Type B pancreatic cell (in vitro differentiated cells): ENCODE measurements around the gene PROK2. TPM values are rescaled to one million over a fixed set of nuclear protein-coding genes. Genes with fewer than 3 reads are reported as not detected.

Experiments
- DNase-seq: peaks from one replicate; pipeline ENCODE4 v3.0.0; 2021; ENCODE audit warnings: mixed read lengths; ENCODE audit not compliant: unreplicated experiment; ENCODE audit errors: extremely low spot score
- H3K27ac Mint-ChIP-seq: 2 replicates; pipeline ENCODE4 v1.8.0; 2021; ENCODE audit warnings: mild to moderate bottlenecking, mixed read lengths
- H3K27me3 Mint-ChIP-seq: 2 replicates; pipeline ENCODE4 v1.8.0; 2021; ENCODE audit warnings: mixed read lengths
- H3K36me3 Mint-ChIP-seq: 2 replicates; pipeline ENCODE4 v1.8.0; 2021; ENCODE audit warnings: mixed read lengths
- H3K4me1 Mint-ChIP-seq: one replicate; pipeline ENCODE4 v1.8.0; 2021; ENCODE audit warnings: mixed read lengths; ENCODE audit not compliant: unreplicated experiment
- H3K4me3 Mint-ChIP-seq: 2 replicates; pipeline ENCODE4 v1.8.0; 2021; ENCODE audit warnings: mild to moderate bottlenecking, mixed read lengths
- H3K9me3 Mint-ChIP-seq: 2 replicates; pipeline ENCODE4 v1.8.0; 2021; ENCODE audit warnings: mixed read lengths
- CTCF ChIP-seq: fragments of 200-600 bp; sonication (generic); conservative IDR thresholded peaks from 2 replicates; pipeline ENCODE4 v1.5.0; 2021; ENCODE audit warnings: antibody characterized with exemption, mild to moderate bottlenecking
- total RNA-seq: library from RNA; stranded (reverse); gene quantifications from 2 replicates; pipeline ENCODE4 v1.2.1, GENCODE V29; 2021; ENCODE audit warnings: low replicate concordance

PROK2 gene
- total RNA-seq, 1 donor from 2014 or later: not detected

GRCh38 chr3:71809321-71810026 is 24.5 kb upstream of the PROK2 start:
- no peaks in the 10 kb centered on the region for H3K27me3 Mint-ChIP-seq

GRCh38 chr3:71806736-71807135 is 21.8 kb upstream of the PROK2 start:
- no peaks in the 10 kb centered on the region for H3K36me3 Mint-ChIP-seq
- H3K27me3 Mint-ChIP-seq: no peaks in the 10 kb centered on the region
- no peak overlapping the region for H3K4me3 Mint-ChIP-seq
- no peak for DNase-seq
- no peaks in the 10 kb centered on the region for H3K9me3 Mint-ChIP-seq
- H3K27ac Mint-ChIP-seq: no peak overlapping the region
- no peaks in the 10 kb centered on the region for H3K4me1 Mint-ChIP-seq
- no peak for TF ChIP-seq CTCF

More at GRCh38 chr3:71809321-71810026, 24.5 kb upstream of the PROK2 start:
- no peaks in the 10 kb centered on the region for H3K9me3 Mint-ChIP-seq
- H3K4me3 Mint-ChIP-seq: no peak overlapping the region
- no peaks in the 10 kb centered on the region for H3K4me1 Mint-ChIP-seq
- TF ChIP-seq CTCF: no peak
- no peak overlapping the region for H3K27ac Mint-ChIP-seq
- DNase-seq: no peak
- no peaks in the 10 kb centered on the region for H3K36me3 Mint-ChIP-seq

GRCh38 chr3:71805691-71806090 is 20.7 kb upstream of the PROK2 start:
- H3K36me3 Mint-ChIP-seq: no peaks in the 10 kb centered on the region
- no peaks in the 10 kb centered on the region for H3K4me1 Mint-ChIP-seq

GRCh38 chr3:71805199-71805598 is 20.3 kb upstream of the PROK2 start:
- TF ChIP-seq CTCF: no peak
- no peaks in the 10 kb centered on the region for H3K4me1 Mint-ChIP-seq
- no peak overlapping the region for H3K4me3 Mint-ChIP-seq
- peaks cover 3% of the 10 kb centered on the region for H3K27me3 Mint-ChIP-seq
- no peaks in the 10 kb centered on the region for H3K36me3 Mint-ChIP-seq
- no peaks in the 10 kb centered on the region for H3K9me3 Mint-ChIP-seq
- no peak overlapping the region for H3K27ac Mint-ChIP-seq
- DNase-seq: no peak

More at GRCh38 chr3:71805691-71806090, 20.7 kb upstream of the PROK2 start:
- H3K27me3 Mint-ChIP-seq: peaks cover 2% of the 10 kb centered on the region
- H3K27ac Mint-ChIP-seq: no peak overlapping the region
- no peak for DNase-seq
- H3K9me3 Mint-ChIP-seq: no peaks in the 10 kb centered on the region
- no peak for TF ChIP-seq CTCF
- no peak overlapping the region for H3K4me3 Mint-ChIP-seq

GRCh38 chr3:71803248-71803647 is 18.3 kb upstream of the PROK2 start:
- Mint-ChIP-seq H3K4me3 (no peak overlapping the region), H3K36me3 (no peaks in the 10 kb centered on the region), H3K27ac (no peak overlapping the region), H3K9me3 (no peaks in the 10 kb centered on the region), H3K4me1 (no peaks in the 10 kb centered on the region), H3K27me3 (peaks cover 14% of the 10 kb centered on the region)
- DNase-seq: no peak
- TF ChIP-seq CTCF: no peak
